B cell (primary cell): ENCODE measurements around the gene BHLHA15. TPM values are rescaled to one million over a fixed set of nuclear protein-coding genes. Genes with fewer than 3 reads are reported as not detected.

ENCODE experiments used
- ATAC-seq: fragments of 200-7000 bp; cut with Tn5 transposase; one replicate; pipeline ENCODE4 v1.10.0; 2021; ENCODE audit warnings: low read depth, mild to moderate bottlenecking, moderate number of reproducible peaks, moderate library complexity
- CTCF ChIA-PET: fragments of 350-600 bp; sonication (Branson Sonifier 250); formaldehyde crosslinking; loops from one replicate; lab custom pipeline; 2021; ENCODE audit warnings: antibody characterized with exemption, inconsistent platforms; lab: Charles Lee
- POLR2A ChIA-PET: fragments of 350-600 bp; sonication (Branson Sonifier 250); formaldehyde crosslinking; loops from one replicate; lab custom pipeline; 2021; ENCODE audit warnings: antibody characterized with exemption; lab: Charles Lee
- DNase-seq: peaks from one replicate; pipeline ENCODE4 v3.0.0; 2013
- H2AFZ ChIP-seq: 2 replicates; pipeline ENCODE4 v1.6.1; 2012; ENCODE audit warnings: mild to moderate bottlenecking, low read depth, low read length; ENCODE audit not compliant: insufficient read depth, poor library complexity, severe bottlenecking
- H3K27ac ChIP-seq, 2 donors: 1 replicate in 1 of 2; 2 replicates in 1 of 2; pipeline ENCODE4 v1.5.1; 2012 to 2013; ENCODE audit warnings: low read length in 2 of 2, mild to moderate bottlenecking in 2 of 2, moderate library complexity in 1 of 2
- H3K27me3 ChIP-seq, 4 experiments: fragments of 200-600 bp in 1 of 4; sonication (generic) in 1 of 4; replicated peaks in 1 of 4; 1 replicate in 2 of 4; 2 replicates in 2 of 4; pipeline versions ENCODE4 v1.6.1 to v1.7.0; 2013 to 2016; ENCODE audit warnings: low read length in 3 of 4, mild to moderate bottlenecking in 2 of 4, mixed read lengths in 1 of 4, moderate library complexity in 1 of 4; ENCODE audit not compliant: insufficient read depth in 4 of 4, control insufficient read depth in 3 of 4; ENCODE audit errors: control extremely low read depth in 1 of 4
- H3K36me3 ChIP-seq, 2 experiments: replicated peaks in 1 of 2; 1 replicate in 1 of 2; 2 replicates in 1 of 2; pipeline versions ENCODE4 v1.6.1 to v1.7.1; 2013; ENCODE audit warnings: low read length in 1 of 2; ENCODE audit not compliant: insufficient read depth in 2 of 2, control insufficient read depth in 1 of 2; ENCODE audit errors: control extremely low read depth in 1 of 2, extremely low read depth in 1 of 2
- H3K4me1 ChIP-seq, 2 donors: fragments of 200-600 bp in 1 of 2; sonication (generic) in 1 of 2; 1 replicate in 1 of 2; 2 replicates in 1 of 2; pipeline versions ENCODE4 v1.5.1 to v1.6.1; 2013 to 2017; ENCODE audit warnings: low read length in 2 of 2; ENCODE audit not compliant: control insufficient read depth in 2 of 2, insufficient read depth in 2 of 2
- H3K4me2 ChIP-seq: replicated peaks from 2 replicates; pipeline ENCODE3; 2012; ENCODE audit warnings: mild to moderate bottlenecking, low read depth, low read length; ENCODE audit not compliant: poor library complexity, severe bottlenecking
- H3K4me3 ChIP-seq, 5 experiments: fragments of 200-600 bp in 1 of 5; sonication (generic) in 1 of 5; 1 replicate in 3 of 5; 2 replicates in 2 of 5; pipeline versions ENCODE4 v1.5.1 to v1.7.0; 2011 to 2016; ENCODE audit warnings: low read length in 4 of 5, mild to moderate bottlenecking in 4 of 5, low read depth in 2 of 5, control low read depth in 1 of 5, moderate library complexity in 1 of 5; ENCODE audit not compliant: insufficient read depth in 1 of 5; ENCODE audit errors: control extremely low read depth in 1 of 5, extremely low read depth in 1 of 5
- H3K79me2 ChIP-seq: fragments of 200-600 bp; sonication (generic); one replicate; pipeline ENCODE4 v1.6.0; 2016; ENCODE audit warnings: low read length; ENCODE audit not compliant: control insufficient read depth, insufficient read depth
- H3K9ac ChIP-seq: fragments of 200-600 bp; sonication (generic); 2 replicates; pipeline ENCODE4 v1.6.1; 2017; ENCODE audit warnings: mild to moderate bottlenecking, low read length, moderate library complexity
- H3K9me3 ChIP-seq, 3 donors: one replicate each; pipeline versions ENCODE4 v1.6.1 to v1.7.1; 2013; ENCODE audit warnings: low read length in 2 of 3; ENCODE audit not compliant: control insufficient read depth in 2 of 3, insufficient read depth in 1 of 3; ENCODE audit errors: control extremely low read depth in 1 of 3
- H4K20me1 ChIP-seq: 2 replicates; pipeline ENCODE4 v1.6.0; 2012; ENCODE audit warnings: mild to moderate bottlenecking, low read length; ENCODE audit not compliant: insufficient read depth, control insufficient read depth, poor library complexity, severe bottlenecking
- H3K27ac Mint-ChIP-seq: one replicate; pipeline ENCODE4 v1.8.0; 2021; ENCODE audit warnings: mixed read lengths
- H3K27me3 Mint-ChIP-seq: one replicate; pipeline ENCODE4 v1.8.0; 2021; ENCODE audit warnings: mixed read lengths
- H3K4me1 Mint-ChIP-seq: one replicate; pipeline ENCODE4 v1.8.0; 2021; ENCODE audit warnings: mixed read lengths
- H3K4me3 Mint-ChIP-seq: one replicate; pipeline ENCODE4 v1.8.0; 2021; ENCODE audit warnings: mixed read lengths
- H3K9me3 Mint-ChIP-seq: one replicate; pipeline ENCODE4 v1.8.0; 2022; ENCODE audit warnings: mixed read lengths; ENCODE audit not compliant: insufficient read depth
- CTCF ChIP-seq: fragments of 200-600 bp; IDR thresholded peaks from one replicate; pipeline ENCODE4 v1.8.0; 2022; ENCODE audit warnings: antibody characterized with exemption, mild to moderate bottlenecking
- EZH2 ChIP-seq: IDR thresholded peaks from 2 replicates; pipeline ENCODE4 v1.6.1; 2012; ENCODE audit warnings: borderline replicate concordance, low read depth, mild to moderate bottlenecking, moderate library complexity, low read length; ENCODE audit not compliant: insufficient read depth, poor library complexity, severe bottlenecking
- WGBS: methylation state at CpG from one replicate; pipeline ENCODE4 v1.1.5; 2013; ENCODE audit warnings: missing lambda C conversion rate; ENCODE audit not compliant: insufficient coverage; 5-methylcytosine and 5-hydroxymethylcytosine counted together
- intact Hi-C: fragments of 100-400 bp; cut with micrococcal nuclease; formaldehyde crosslinking; loops from one replicate; pipeline ENCODE4 v1.10.0; 2022
- polyA plus RNA-seq: library from polyadenylated mRNA; depleted of rRNA; stranded (reverse); fragments of >200 nt; gene quantifications from 2 replicates; pipeline ENCODE4 v1.2.3, GENCODE V29; 2012
- total RNA-seq, 2 donors: library from RNA; stranded (reverse); fragments of 120-200 nt in 1 of 2; gene quantifications; 1 replicate in 1 of 2; 2 replicates in 1 of 2; pipeline versions ENCODE4 v1.2.3 to v1.2.4, GENCODE V29; 2013 to 2022

BHLHA15 gene
- total and polyA plus RNA-seq, 2 donors (not counting 1 experiment from before 2014, with no cell fraction given): 0.74 to 2.2 TPM

- peaks cover 0 to 11% (median 0%) of the 10 kb centered on the region in 3 donors for H3K9me3 ChIP-seq
- H4K20me1 ChIP-seq: peaks cover 36% of the 10 kb centered on the region
- DNase-seq (no peak), ATAC-seq (no peak)
- no peak for TF ChIP-seq EZH2
- TF ChIP-seq CTCF: no peak
- no peak overlapping the region for H3K27ac ChIP-seq
- Mint-ChIP-seq H3K27ac (no peak overlapping the region), H3K4me3 (peak overlapping the region; percentile 88), H3K27me3 (peaks cover 13% of the 10 kb centered on the region), H3K4me1 (peaks cover 51% of the 10 kb centered on the region), H3K9me3 (no peaks in the 10 kb centered on the region)
- H2AFZ ChIP-seq: no peak overlapping the region
- peak overlapping the region; percentile 78 for H3K4me2 ChIP-seq
- H3K4me3 ChIP-seq: no peak overlapping the region
- no peak overlapping the region for H3K9ac ChIP-seq
- intact Hi-C loops: loop anchor here (1.0 to 2.0 kb wide), 2 partner anchors 35 to 47 kb away; no protein-coding TSS in a partner anchor
- WGBS: 100% methylated on average over 10 of the region's 18 CpGs
- H3K4me1 ChIP-seq: peaks cover 44 to 52% of the 10 kb centered on the region in 2 donors
- H3K36me3 ChIP-seq: peaks cover 0 to 7% of the 10 kb centered on the region in 2 experiments
- CTCF ChIA-PET: interaction anchor here (0.6 to 3.7 kb wide), 3 partner anchors 35 to 183 kb away, joined by 3 to 39 read pairs (median 7); no protein-coding TSS in a partner anchor
- POLR2A ChIA-PET: no interaction called here
- peaks cover 0 to 8% (median 4%) of the 10 kb centered on the region in 4 experiments for H3K27me3 ChIP-seq
- H3K79me2 ChIP-seq: no peaks in the 10 kb centered on the region
These were observed 7.2 kb upstream of the BHLHA15 start for GRCh38 chr7:98203964-98204605.

- Histone ChIP-seq H4K20me1 (peaks cover 36% of the 10 kb centered on the region), H3K36me3 (peaks cover 0 to 7% of the 10 kb centered on the region in 2 experiments), H3K4me3 (no peak overlapping the region), H3K9ac (no peak overlapping the region), H3K27ac (no peak overlapping the region), H3K4me2 (no peak overlapping the region), H3K79me2 (no peaks in the 10 kb centered on the region), H3K4me1 (peaks cover 38 to 46% of the 10 kb centered on the region in 2 donors), H2AFZ (no peak overlapping the region), H3K27me3 (peaks cover 0 to 8% (median 2%) of the 10 kb centered on the region in 4 experiments), H3K9me3 (peaks cover 0 to 11% (median 0%) of the 10 kb centered on the region in 3 donors)
- Mint-ChIP-seq H3K9me3 (no peaks in the 10 kb centered on the region), H3K4me3 (no peak overlapping the region), H3K27me3 (peaks cover 10% of the 10 kb centered on the region), H3K27ac (no peak overlapping the region), H3K4me1 (peaks cover 46% of the 10 kb centered on the region)
- TF ChIP-seq EZH2: no peak
- DNase-seq: no peak
- ATAC-seq: no peak
- ChIA-PET POLR2A (no interaction called here), CTCF (interaction anchor here (0.6 to 3.7 kb wide), 3 partner anchors 36 to 183 kb away, joined by 3 to 39 read pairs (median 7); no protein-coding TSS in a partner anchor)
- intact Hi-C loops: no loop called here
- WGBS: 100% methylated on average over 7 of the region's 11 CpGs
These were observed 6.6 kb upstream of the BHLHA15 start for GRCh38 chr7:98204670-98205069.
